GM20000 (cell line): ENCODE results near the gene TNRC18.

Experiments used
- DNase-seq: peaks from one replicate; pipeline ENCODE4 v3.0.0; 2012; ENCODE audit warnings: low spot score
- TF ChIP-seq, protein P1 (sequence below): IDR thresholded peaks from 2 replicates; pipeline ENCODE4 v1.5.1; 2012; ENCODE audit warnings: mild to moderate bottlenecking, control low read depth; ENCODE audit errors: extremely low read depth, missing control alignments

Gene TNRC18

DNA sequence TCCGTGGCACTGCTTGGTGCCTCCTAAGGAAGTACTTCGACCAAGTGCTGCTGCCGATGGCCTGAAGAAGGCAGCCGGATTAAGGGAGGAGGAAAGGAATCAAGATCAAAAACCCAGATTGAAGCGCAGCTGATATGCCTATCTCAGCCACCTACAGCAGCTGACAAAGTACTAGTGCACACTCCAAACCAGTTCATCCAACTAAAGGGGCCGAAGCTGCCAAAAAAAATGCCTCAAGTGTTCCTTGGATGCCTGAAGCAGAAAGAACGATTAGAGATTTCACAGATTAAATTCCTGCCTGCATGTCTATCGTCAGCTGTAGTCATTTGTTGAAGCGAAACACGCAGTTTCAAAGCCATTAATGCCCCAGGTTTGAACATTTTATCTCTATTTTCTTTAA lies 65.7 kb downstream of the TNRC18 start:
- TF ChIP-seq, protein P1, sequence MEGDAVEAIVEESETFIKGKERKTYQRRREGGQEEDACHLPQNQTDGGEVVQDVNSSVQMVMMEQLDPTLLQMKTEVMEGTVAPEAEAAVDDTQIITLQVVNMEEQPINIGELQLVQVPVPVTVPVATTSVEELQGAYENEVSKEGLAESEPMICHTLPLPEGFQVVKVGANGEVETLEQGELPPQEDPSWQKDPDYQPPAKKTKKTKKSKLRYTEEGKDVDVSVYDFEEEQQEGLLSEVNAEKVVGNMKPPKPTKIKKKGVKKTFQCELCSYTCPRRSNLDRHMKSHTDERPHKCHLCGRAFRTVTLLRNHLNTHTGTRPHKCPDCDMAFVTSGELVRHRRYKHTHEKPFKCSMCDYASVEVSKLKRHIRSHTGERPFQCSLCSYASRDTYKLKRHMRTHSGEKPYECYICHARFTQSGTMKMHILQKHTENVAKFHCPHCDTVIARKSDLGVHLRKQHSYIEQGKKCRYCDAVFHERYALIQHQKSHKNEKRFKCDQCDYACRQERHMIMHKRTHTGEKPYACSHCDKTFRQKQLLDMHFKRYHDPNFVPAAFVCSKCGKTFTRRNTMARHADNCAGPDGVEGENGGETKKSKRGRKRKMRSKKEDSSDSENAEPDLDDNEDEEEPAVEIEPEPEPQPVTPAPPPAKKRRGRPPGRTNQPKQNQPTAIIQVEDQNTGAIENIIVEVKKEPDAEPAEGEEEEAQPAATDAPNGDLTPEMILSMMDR, result no peak
- DNase-seq, result no peak

DNA sequence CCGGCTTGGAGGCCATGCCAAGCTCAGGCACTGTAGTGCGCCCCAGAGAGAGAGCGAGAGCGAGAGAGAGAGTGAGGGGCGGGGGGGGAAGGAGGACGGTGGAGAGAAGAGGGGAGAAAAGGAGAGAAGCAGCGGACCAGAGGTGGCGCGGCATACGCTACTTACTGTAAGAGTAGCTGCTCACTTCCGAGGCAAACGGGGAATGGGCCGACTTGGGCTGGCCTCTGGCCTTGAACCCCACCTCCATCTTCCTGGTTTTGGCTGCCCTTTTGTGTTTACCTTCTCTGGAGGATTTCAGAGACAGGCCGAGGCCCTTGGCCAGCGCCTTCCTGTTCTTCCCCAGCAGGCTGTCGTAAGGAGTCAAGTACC lies 66.9 kb downstream of the TNRC18 start:
- TF ChIP-seq, protein P1, result no peak
- no peak for DNase-seq

DNA sequence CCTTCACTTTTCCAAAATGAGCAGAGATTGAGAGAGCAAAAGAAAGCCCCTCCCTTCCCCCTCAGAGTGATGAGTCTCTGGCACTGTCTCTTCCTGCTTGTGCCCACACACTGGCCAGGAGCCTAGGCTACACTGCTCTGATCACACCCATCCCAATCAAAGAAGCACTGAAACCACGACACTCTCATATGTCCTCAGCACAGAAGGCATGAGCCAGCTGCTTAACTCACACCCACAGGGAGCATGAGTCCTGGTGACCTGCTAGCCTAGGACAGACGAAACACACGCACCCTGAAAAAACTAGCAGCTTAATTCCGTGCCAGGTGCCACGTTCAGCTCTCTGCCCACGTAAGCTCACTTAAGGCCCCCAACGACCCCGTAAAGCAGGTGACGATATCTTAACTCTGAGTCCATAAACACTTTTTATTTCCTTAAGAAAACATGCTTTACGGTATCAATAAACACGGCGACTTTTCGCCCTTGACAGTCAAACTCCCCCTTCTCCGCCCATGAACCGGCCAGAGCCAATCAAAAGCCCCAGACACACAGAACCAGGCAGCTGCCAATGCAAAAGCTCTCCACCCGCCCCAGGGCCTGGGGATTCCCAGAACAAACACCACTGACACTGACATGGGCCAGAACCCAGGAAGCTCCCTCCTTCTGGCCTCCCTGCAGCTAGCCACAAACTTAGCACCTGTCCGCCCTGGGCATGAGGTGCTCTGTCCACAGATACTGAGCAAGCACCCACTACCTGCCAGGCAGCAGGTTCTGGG lies 69.0 kb downstream of the TNRC18 start:
- no peak for DNase-seq
- TF ChIP-seq, protein P1, result no peak

DNA sequence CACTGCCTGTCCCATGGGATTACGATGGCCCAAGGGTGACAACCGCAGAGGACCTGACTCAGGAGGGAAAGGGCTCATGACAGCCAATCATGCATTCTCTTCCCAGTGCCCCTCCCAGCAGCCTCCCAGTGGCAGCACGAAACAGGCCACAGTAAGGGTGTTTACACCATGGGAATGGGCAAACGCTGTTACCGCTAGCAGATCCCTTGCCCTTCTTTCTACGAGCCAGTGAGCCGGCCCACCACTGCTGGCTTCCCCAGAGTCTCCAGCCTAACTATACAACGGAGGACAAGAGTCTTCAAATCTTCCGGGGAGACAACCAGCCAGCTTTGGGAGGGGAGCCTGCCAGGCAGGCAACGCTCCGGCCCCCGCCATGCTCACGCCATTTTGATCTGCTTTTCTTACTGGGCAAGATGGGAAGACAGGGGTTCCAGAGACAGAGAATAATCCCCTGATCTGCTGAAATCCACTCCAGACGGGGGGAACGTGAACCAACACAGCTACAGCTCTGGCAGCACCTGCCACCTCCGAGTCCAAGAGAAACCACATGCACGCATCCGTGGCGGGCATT lies 71.1 kb downstream of the TNRC18 start:
- no peak for DNase-seq

DNA sequence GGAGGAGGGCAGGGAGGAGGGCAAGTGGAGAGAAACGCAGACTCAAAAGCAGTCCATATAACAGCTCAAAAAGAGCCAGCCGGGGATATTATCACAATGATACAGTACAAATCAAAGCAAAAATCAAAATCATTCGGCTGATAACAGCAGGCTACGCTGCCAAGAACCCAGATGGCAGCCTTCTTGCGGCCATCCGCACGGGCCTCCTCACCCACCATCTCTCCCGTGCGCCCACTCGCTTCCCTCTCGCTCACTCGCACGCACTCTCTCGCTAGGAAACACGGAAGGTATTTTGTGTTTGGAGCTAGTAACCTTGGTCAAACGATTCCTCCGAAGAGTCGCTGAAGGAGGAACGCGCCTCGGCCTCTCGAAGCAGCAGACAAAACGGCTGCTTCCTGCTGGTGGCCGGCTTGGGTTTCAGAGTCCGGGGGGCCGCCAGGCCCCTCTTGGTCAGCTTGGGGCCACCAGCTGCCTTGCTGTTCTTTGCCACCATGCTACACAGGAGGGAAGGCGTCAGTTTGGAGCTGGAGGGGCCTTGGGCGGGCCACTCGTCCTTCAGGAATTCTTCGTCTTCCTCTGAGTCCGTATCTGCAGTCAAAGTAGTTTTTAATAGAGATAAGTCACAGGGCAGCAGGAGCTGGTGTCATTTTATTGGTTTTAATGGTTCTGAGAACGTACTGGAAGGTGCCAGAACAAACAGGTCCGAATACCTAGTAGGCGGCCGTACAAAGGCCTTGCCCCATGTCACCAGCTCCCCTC lies 71.9 kb downstream of the TNRC18 start:
- no peak for DNase-seq
- TF ChIP-seq, protein P1, result no peak

More for the DNA sequence above, 71.1 kb downstream of the TNRC18 start:
- TF ChIP-seq, protein P1, result no peak

DNA sequence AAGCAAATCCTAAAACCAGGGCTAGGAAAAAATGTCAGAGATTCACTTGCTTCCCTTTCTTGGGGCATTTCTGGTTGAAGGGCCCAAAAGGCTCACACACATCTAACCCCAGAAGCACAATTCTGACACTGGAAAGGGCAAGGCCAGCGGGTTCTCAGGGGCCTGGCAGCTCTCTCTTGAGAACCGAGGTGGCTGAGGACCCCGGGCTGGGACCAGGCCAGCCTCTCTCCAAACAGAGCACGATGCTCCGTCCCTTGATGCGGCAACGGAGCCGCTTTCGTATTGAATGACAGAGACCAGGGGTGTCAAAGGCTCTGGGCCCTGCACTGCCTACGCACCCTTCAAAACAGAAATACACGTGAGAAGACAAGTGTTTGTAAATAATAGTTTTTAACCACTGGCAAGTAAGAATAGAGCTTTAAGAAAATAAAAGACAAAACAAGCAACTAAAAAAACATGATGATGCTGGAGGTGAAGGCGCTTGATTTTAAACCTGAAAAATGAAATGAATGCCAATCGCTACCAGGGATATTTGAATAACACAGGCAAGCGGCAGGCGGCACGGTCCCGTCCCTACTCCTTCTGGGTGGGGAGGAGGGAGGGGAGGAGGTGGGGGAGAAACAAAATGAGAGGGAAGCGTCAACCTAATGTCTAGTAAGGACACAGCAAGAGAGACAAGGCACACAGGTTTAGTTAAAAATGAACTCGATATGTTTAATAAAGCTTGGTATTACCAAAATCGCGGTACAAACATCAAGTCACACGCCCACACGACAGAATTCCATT lies 72.8 kb downstream of the TNRC18 start:
- no peak for DNase-seq
- TF ChIP-seq, protein P1, result no peak

DNA sequence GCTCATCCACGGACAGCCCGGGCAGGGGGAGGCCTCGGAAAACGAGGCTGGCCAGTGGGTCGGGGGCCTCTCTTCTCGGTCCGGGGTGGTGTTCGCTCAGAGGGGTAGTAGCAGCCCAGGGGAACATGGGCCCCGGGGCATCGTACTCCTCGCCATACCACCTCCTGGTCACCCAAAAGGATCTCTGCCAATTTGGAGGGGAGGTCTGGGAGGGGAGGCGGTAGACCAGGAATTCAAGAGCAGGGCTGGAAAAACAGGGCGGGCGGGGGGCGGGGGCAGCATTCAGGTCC lies 73.5 kb downstream of the TNRC18 start:
- TF ChIP-seq, protein P1, result no peak

More for the DNA sequence above, 73.5 kb downstream of the TNRC18 start:
- DNase-seq, result no peak
